Measurements from ENCODE around the gene SORCS2. TPM values are rescaled to one million over a fixed set of nuclear protein-coding genes. Genes with fewer than 3 reads are reported as not detected.

Gene SORCS2
- total and polyA plus RNA-seq, 2 donors (not counting 1 experiment from before 2014, with no cell fraction given) = not detected

- peaks cover 42% of the 10 kb centered on the region for H3K27me3 Mint-ChIP-seq
- no peak overlapping the region for H3K27ac ChIP-seq (ENCODE audit: low read length in 2 of 2)
- peaks cover 0 to 5% (median 0%) of the 10 kb centered on the region in 3 donors for H3K9me3 ChIP-seq (ENCODE audit: control extremely low read depth in 1 of 3, control insufficient read depth in 2 of 3, insufficient read depth in 1 of 3, low read length in 2 of 3)
- no peak overlapping the region for H3K4me2 ChIP-seq (replicated peaks; ENCODE audit: low read depth, low read length, poor library complexity, severe bottlenecking)
- H3K4me3 ChIP-seq (ENCODE audit: control extremely low read depth in 1 of 5, extremely low read depth in 1 of 5, insufficient read depth in 1 of 5, low read depth in 2 of 5, low read length in 4 of 5) = no peak overlapping the region
- intact Hi-C loops (cut with micrococcal nuclease) = no loop called here
- no peak overlapping the region for H2AFZ ChIP-seq (ENCODE audit: insufficient read depth, low read depth, low read length, poor library complexity, severe bottlenecking)
- DNase-seq = no peak
- TF ChIP-seq CTCF (IDR thresholded peaks at IDR 0.05) = no peak
- no peak for TF ChIP-seq EZH2 (IDR thresholded peaks at IDR 0.05; ENCODE audit: borderline replicate concordance, insufficient read depth, low read depth, low read length, poor library complexity, severe bottlenecking)
- CTCF ChIA-PET = no interaction called here
- no peak overlapping the region for H3K9ac ChIP-seq (ENCODE audit: low read length)
- H3K9me3 Mint-ChIP-seq (ENCODE audit: insufficient read depth) = no peaks in the 10 kb centered on the region
- H3K4me1 ChIP-seq (ENCODE audit: control insufficient read depth in 2 of 2, insufficient read depth in 2 of 2, low read length in 2 of 2) = peaks cover 0 to 5% of the 10 kb centered on the region in 2 donors
- H3K27ac Mint-ChIP-seq = no peak overlapping the region
- no peaks in the 10 kb centered on the region for H3K4me1 Mint-ChIP-seq
- H3K36me3 ChIP-seq (replicated peaks in 1 of 2; ENCODE audit: control extremely low read depth in 1 of 2, control insufficient read depth in 1 of 2, extremely low read depth in 1 of 2, insufficient read depth in 2 of 2, low read length in 1 of 2) = no peaks in the 10 kb centered on the region
- ATAC-seq (ENCODE audit: low read depth) = no peak
- no peaks in the 10 kb centered on the region for H3K79me2 ChIP-seq (ENCODE audit: control insufficient read depth, insufficient read depth, low read length)
- no peak overlapping the region for H3K4me3 Mint-ChIP-seq
- peaks cover 0 to 28% (median 5%) of the 10 kb centered on the region in 4 experiments for H3K27me3 ChIP-seq (replicated peaks in 1 of 4; ENCODE audit: control extremely low read depth in 1 of 4, control insufficient read depth in 3 of 4, insufficient read depth in 4 of 4, low read length in 3 of 4)
- 55% methylated on average over 11 of the region's 11 CpGs for WGBS (ENCODE audit: insufficient coverage)
- POLR2A ChIA-PET = no interaction called here
- H4K20me1 ChIP-seq (ENCODE audit: control insufficient read depth, insufficient read depth, low read length, poor library complexity, severe bottlenecking) = no peaks in the 10 kb centered on the region
These were observed 2.7 kb upstream of the SORCS2 start for GRCh38 chr4:7189475-7190277.

- DNase-seq = no peak
- ChIA-PET POLR2A (no interaction called here), CTCF (no interaction called here)
- H3K4me1 ChIP-seq (ENCODE audit: control insufficient read depth in 2 of 2, insufficient read depth in 2 of 2, low read length in 2 of 2) = peaks cover 0 to 5% of the 10 kb centered on the region in 2 donors
- peaks cover 0 to 3% (median 0%) of the 10 kb centered on the region in 3 donors for H3K9me3 ChIP-seq (ENCODE audit: control extremely low read depth in 1 of 3, control insufficient read depth in 2 of 3, insufficient read depth in 1 of 3, low read length in 2 of 3)
- H3K27me3 ChIP-seq (replicated peaks in 1 of 4; ENCODE audit: control extremely low read depth in 1 of 4, control insufficient read depth in 3 of 4, insufficient read depth in 4 of 4, low read length in 3 of 4) = peaks cover 0 to 30% (median 5%) of the 10 kb centered on the region in 4 experiments
- H2AFZ ChIP-seq (ENCODE audit: insufficient read depth, low read depth, low read length, poor library complexity, severe bottlenecking) = no peak overlapping the region
- no peaks in the 10 kb centered on the region for H3K36me3 ChIP-seq (replicated peaks in 1 of 2; ENCODE audit: control extremely low read depth in 1 of 2, control insufficient read depth in 1 of 2, extremely low read depth in 1 of 2, insufficient read depth in 2 of 2, low read length in 1 of 2)
- Mint-ChIP-seq H3K27ac (no peak overlapping the region), H3K4me1 (no peaks in the 10 kb centered on the region), H3K27me3 (peaks cover 46% of the 10 kb centered on the region), H3K4me3 (no peak overlapping the region), H3K9me3 (ENCODE audit: insufficient read depth) (no peaks in the 10 kb centered on the region)
- H3K4me2 ChIP-seq (replicated peaks; ENCODE audit: low read depth, low read length, poor library complexity, severe bottlenecking) = no peak overlapping the region
- no peaks in the 10 kb centered on the region for H4K20me1 ChIP-seq (ENCODE audit: control insufficient read depth, insufficient read depth, low read length, poor library complexity, severe bottlenecking)
- H3K9ac ChIP-seq (ENCODE audit: low read length) = no peak overlapping the region
- WGBS (ENCODE audit: insufficient coverage) = 76% methylated on average over 2 of the region's 2 CpGs
- ATAC-seq (ENCODE audit: low read depth) = no peak
- H3K79me2 ChIP-seq (ENCODE audit: control insufficient read depth, insufficient read depth, low read length) = no peaks in the 10 kb centered on the region
- H3K27ac ChIP-seq (ENCODE audit: low read length in 2 of 2) = no peak overlapping the region
- intact Hi-C loops (cut with micrococcal nuclease) = no loop called here
- no peak for TF ChIP-seq CTCF (IDR thresholded peaks at IDR 0.05)
- no peak for TF ChIP-seq EZH2 (IDR thresholded peaks at IDR 0.05; ENCODE audit: borderline replicate concordance, insufficient read depth, low read depth, low read length, poor library complexity, severe bottlenecking)
- H3K4me3 ChIP-seq (ENCODE audit: control extremely low read depth in 1 of 5, extremely low read depth in 1 of 5, insufficient read depth in 1 of 5, low read depth in 2 of 5, low read length in 4 of 5) = no peak overlapping the region
These were observed 2.1 kb upstream of the SORCS2 start for GRCh38 chr4:7190278-7190594.
